Caco-2 (cell line): ENCODE results near the gene TRPV4. TPM values are rescaled to one million over a fixed set of nuclear protein-coding genes. Genes with fewer than 3 reads are reported as not detected.

Experiments
- BruUV-seq: library from RNA; stranded (reverse); fragments of 400-500 nt; replicated peaks from 2 replicates; lab custom pipeline; 2021; lab: Mats Ljungman, UMichigan
- CTCF ChIA-PET: fragments of 300-600 bp; sonication (Branson Sonifier 250); formaldehyde crosslinking; loops from one replicate; lab custom pipeline; 2022; ENCODE audit warnings: antibody characterized with exemption; lab: Charles Lee
- POLR2A ChIA-PET: fragments of 300-600 bp; sonication (Branson Sonifier 250); formaldehyde crosslinking; loops from one replicate; lab custom pipeline; 2022; ENCODE audit warnings: antibody characterized with exemption; lab: Charles Lee
- DNase-seq, 2 experiments: peaks; one replicate each; pipeline versions ENCODE4 v3.0.0 to v3.0.0-alpha.2; 2020 to 2022
- H3K27me3 ChIP-seq: replicated peaks from 2 replicates; pipeline ENCODE4 v1.6.0; 2011; ENCODE audit warnings: low read length; ENCODE audit not compliant: control insufficient read depth, insufficient read depth
- H3K36me3 ChIP-seq: 2 replicates; pipeline ENCODE4 v1.5.1; 2011; ENCODE audit warnings: low read length; ENCODE audit not compliant: control insufficient read depth, insufficient read depth
- H3K4me1 ChIP-seq: fragments of 250-450 bp; sonication (Bioruptor Pico); 2 replicates; pipeline ENCODE4 v1.5.1; 2020; ENCODE audit warnings: mild to moderate bottlenecking
- H3K4me3 ChIP-seq: 2 replicates; pipeline ENCODE4 v1.5.1; 2011; ENCODE audit warnings: low read depth, mild to moderate bottlenecking, control low read depth, low read length
- H3K9me3 ChIP-seq: fragments of 250-450 bp; sonication (Bioruptor Pico); 2 replicates; pipeline ENCODE4 v1.5.1; 2020; ENCODE audit warnings: mild to moderate bottlenecking, moderate library complexity
- H3K27ac Mint-ChIP-seq: one replicate; pipeline ENCODE4 v1.8.0; 2022; ENCODE audit warnings: mixed read lengths; ENCODE audit not compliant: unreplicated experiment
- H3K27me3 Mint-ChIP-seq: one replicate; pipeline ENCODE4 v1.8.0; 2022; ENCODE audit warnings: mixed read lengths; ENCODE audit not compliant: insufficient read depth, unreplicated experiment
- H3K36me3 Mint-ChIP-seq: one replicate; pipeline ENCODE4 v1.8.0; 2022; ENCODE audit warnings: mild to moderate bottlenecking, mixed read lengths; ENCODE audit not compliant: insufficient read depth, unreplicated experiment
- H3K4me1 Mint-ChIP-seq: one replicate; pipeline ENCODE4 v1.8.0; 2022; ENCODE audit warnings: low read depth, mixed read lengths; ENCODE audit not compliant: unreplicated experiment
- H3K4me3 Mint-ChIP-seq: one replicate; pipeline ENCODE4 v1.8.0; 2022; ENCODE audit warnings: mild to moderate bottlenecking, moderate library complexity, mixed read lengths; ENCODE audit not compliant: unreplicated experiment
- H3K9me3 Mint-ChIP-seq: one replicate; pipeline ENCODE4 v1.8.0; 2022; ENCODE audit warnings: mixed read lengths; ENCODE audit not compliant: unreplicated experiment
- intact Hi-C: fragments of 100-400 bp; cut with micrococcal nuclease; formaldehyde crosslinking; loops from one replicate; pipeline ENCODE4 v1.10.0; 2022; ENCODE audit not compliant: unreplicated experiment
- total RNA-seq: library from RNA; stranded (reverse); gene quantifications from 2 replicates; pipeline ENCODE4 v1.2.3, GENCODE V29; 2022
- TF ChIP-seq, protein P1 (sequence below), 2 experiments: fragments of 200-600 bp in 1 of 2; IDR thresholded peaks; 1 replicate in 1 of 2; 2 replicates in 1 of 2; pipeline versions ENCODE4 v1.5.1 to v1.8.0; 2011 to 2022; ENCODE audit warnings: antibody characterized with exemption in 1 of 2, control low read depth in 1 of 2, inconsistent platforms in 1 of 2, low read depth in 1 of 2, low read length in 1 of 2, mild to moderate bottlenecking in 1 of 2, moderate library complexity in 1 of 2; ENCODE audit not compliant: insufficient read depth in 1 of 2, severe bottlenecking in 1 of 2, unreplicated experiment in 1 of 2

TRPV4 gene
- total RNA-seq, 1 experiment from 2014 or later = not detected

DNA sequence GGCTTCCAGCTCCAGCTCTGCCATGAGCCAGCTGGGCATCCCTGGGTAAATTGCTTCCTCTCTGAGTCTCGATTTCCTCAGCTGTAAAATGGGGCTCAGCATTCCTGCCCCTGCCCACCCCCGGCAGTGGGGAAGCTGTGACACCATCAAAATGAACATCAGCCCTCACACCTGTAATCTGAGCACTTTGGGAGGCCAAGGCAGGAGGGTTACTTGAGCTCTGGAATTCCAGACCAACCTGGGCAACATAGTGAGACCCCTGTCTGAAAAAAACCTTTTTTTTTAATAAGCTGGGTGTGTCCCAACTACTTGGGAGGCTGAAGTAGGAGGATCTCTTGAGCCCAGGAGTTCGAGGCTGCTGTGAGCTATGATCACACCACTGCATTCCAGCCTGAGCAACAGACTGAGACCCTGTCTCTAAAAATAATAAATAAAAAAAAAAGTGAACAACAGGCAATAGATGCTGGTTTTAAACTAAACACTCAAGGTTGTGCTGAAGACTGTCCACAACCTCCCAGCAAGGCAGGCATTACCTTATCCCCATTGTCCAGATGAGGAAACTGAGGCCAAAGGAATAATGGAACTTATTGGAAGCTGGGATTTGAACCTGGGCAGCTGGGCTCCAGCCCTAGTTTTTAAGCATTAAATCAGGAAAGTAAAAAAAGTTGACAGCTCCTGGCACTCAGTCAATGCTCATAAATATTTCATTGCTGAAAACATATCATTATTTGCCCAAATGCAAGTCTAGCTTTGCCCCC, 4.3 kb downstream of the TRPV4 start:
- CTCF ChIA-PET = interaction anchor here (1.0 kb wide), 1 partner anchor 18 kb away, joined by 3 read pairs; no protein-coding TSS in a partner anchor

DNA sequence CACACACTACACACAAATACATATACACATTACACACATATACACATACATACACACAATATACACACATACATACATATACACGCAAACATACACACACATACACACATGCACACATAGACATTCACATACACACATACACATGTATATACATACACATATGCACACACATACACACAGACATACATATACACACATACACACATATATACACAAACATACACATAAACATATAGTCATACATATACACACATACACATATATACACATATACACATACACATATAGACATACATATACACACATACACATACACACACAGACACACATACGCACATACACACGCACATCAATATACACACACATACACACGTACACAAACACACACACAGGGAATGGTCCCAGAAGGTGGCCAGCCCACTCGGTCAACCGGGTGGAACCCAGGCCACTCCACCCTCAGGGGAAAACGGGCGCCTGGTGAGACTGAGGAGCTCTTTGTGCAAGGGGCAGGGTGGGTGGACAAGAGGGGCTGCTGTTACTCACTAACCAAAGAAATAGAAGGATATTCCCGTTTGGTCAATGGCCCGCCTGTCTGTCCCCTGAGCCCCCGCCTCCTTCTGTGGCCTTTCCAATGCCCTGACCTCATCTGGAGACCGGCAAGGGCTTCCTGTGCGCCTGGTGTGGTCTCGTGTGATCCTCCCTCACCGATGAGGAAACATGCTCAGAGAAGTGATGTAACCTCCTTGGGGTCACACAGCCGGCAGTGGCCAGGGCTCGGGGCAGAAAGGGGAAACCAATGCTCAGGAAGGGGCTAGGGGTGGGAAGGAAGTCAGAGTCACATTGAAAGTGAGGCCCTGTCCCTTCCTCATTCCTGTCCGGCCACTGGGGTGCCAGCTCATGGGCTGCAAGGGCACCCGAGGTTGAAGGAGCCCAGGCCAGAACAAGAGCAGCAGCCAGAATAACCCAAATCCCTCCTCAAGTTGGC, 5.3 kb downstream of the TRPV4 start:
- H3K27me3 Mint-ChIP-seq = no peaks in the 10 kb centered on the region
- POLR2A ChIA-PET = interaction anchor here (0.6 to 1.0 kb wide), 2 partner anchors 453 to 1267 kb away, joined by 3 read pairs; partner anchors contain the start of gene SART3
- H3K27ac Mint-ChIP-seq = no peak overlapping the region
- Histone ChIP-seq H3K27me3 (no peaks in the 10 kb centered on the region; the same call in 1 of the 2 replicates), H3K4me3 (no peak overlapping the region), H3K4me1 (peaks cover 10% of the 10 kb centered on the region; the same call in 1 of the 2 replicates), H3K36me3 (no peaks in the 10 kb centered on the region), H3K9me3 (no peaks in the 10 kb centered on the region)
- H3K36me3 Mint-ChIP-seq = no peaks in the 10 kb centered on the region
- DNase-seq = no peak
- H3K4me1 Mint-ChIP-seq = no peaks in the 10 kb centered on the region
- intact Hi-C loops = no loop called here
- H3K9me3 Mint-ChIP-seq = no peaks in the 10 kb centered on the region
- TF ChIP-seq, protein P1, sequence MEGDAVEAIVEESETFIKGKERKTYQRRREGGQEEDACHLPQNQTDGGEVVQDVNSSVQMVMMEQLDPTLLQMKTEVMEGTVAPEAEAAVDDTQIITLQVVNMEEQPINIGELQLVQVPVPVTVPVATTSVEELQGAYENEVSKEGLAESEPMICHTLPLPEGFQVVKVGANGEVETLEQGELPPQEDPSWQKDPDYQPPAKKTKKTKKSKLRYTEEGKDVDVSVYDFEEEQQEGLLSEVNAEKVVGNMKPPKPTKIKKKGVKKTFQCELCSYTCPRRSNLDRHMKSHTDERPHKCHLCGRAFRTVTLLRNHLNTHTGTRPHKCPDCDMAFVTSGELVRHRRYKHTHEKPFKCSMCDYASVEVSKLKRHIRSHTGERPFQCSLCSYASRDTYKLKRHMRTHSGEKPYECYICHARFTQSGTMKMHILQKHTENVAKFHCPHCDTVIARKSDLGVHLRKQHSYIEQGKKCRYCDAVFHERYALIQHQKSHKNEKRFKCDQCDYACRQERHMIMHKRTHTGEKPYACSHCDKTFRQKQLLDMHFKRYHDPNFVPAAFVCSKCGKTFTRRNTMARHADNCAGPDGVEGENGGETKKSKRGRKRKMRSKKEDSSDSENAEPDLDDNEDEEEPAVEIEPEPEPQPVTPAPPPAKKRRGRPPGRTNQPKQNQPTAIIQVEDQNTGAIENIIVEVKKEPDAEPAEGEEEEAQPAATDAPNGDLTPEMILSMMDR (IDR thresholded peaks at IDR 0.05; ENCODE audit: insufficient read depth in 1 of 2, low read depth in 1 of 2, low read length in 1 of 2, severe bottlenecking in 1 of 2, unreplicated experiment in 1 of 2) = no peak
- CTCF ChIA-PET = interaction anchor here (0.5 kb wide), 1 partner anchor 10 kb away, joined by 3 read pairs; no protein-coding TSS in a partner anchor
- no peak overlapping the region for H3K4me3 Mint-ChIP-seq
- no TSS peak for BruUV-seq

More for the DNA sequence above, 4.3 kb downstream of the TRPV4 start:
- H3K4me1 ChIP-seq = peaks cover 10% of the 10 kb centered on the region; the same call in 1 of the 2 replicates
- H3K4me3 ChIP-seq = no peak overlapping the region
- no peak for DNase-seq
- POLR2A ChIA-PET = interaction anchor here (0.6 to 1.0 kb wide), 2 partner anchors 451 to 1268 kb away, joined by 3 read pairs; partner anchors contain the start of gene SART3
- H3K36me3 ChIP-seq = no peaks in the 10 kb centered on the region
- Mint-ChIP-seq H3K27me3 (no peaks in the 10 kb centered on the region), H3K9me3 (no peaks in the 10 kb centered on the region), H3K4me1 (no peaks in the 10 kb centered on the region), H3K27ac (no peak overlapping the region), H3K4me3 (no peak overlapping the region), H3K36me3 (no peaks in the 10 kb centered on the region)
- no peaks in the 10 kb centered on the region for H3K9me3 ChIP-seq
- no TSS peak for BruUV-seq
- intact Hi-C loops = no loop called here
- H3K27me3 ChIP-seq = no peaks in the 10 kb centered on the region; the same call in 1 of the 2 replicates
- TF ChIP-seq, protein P1 (IDR thresholded peaks at IDR 0.05; ENCODE audit: insufficient read depth in 1 of 2, low read depth in 1 of 2, low read length in 1 of 2, severe bottlenecking in 1 of 2, unreplicated experiment in 1 of 2) = no peak

DNA sequence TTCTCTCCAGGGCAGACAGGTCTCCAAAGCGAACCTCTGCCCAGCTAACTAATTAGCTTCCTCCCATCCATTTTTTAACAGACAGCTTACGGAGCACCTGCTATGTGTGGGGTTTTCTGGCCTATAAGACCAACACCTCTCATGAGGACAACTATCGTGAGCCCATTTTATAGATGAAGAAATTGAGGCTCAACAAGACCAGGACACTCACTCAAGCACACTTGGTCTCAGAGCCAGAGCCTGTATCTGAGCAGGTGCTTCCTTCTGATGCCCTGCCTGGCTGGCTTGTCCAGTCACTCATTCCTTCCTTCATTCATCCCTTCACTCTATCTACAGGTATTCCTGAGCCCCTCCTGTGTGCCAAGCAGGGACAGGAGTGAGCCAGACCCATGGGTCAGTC, 6.1 kb downstream of the TRPV4 start:
- Mint-ChIP-seq H3K9me3 (no peaks in the 10 kb centered on the region), H3K4me3 (no peak overlapping the region), H3K27me3 (no peaks in the 10 kb centered on the region), H3K36me3 (no peaks in the 10 kb centered on the region), H3K4me1 (no peaks in the 10 kb centered on the region), H3K27ac (no peak overlapping the region)
- ChIA-PET CTCF (no interaction called here), POLR2A (no interaction called here)
- H3K4me3 ChIP-seq = no peak overlapping the region
- no TSS peak for BruUV-seq
- intact Hi-C loops = no loop called here
- no peak for DNase-seq
- H3K4me1 ChIP-seq = peaks cover 13% of the 10 kb centered on the region; the same call in 1 of the 2 replicates
- H3K36me3 ChIP-seq = no peaks in the 10 kb centered on the region
- no peaks in the 10 kb centered on the region for H3K9me3 ChIP-seq
- H3K27me3 ChIP-seq = no peaks in the 10 kb centered on the region; the same call in 1 of the 2 replicates
- TF ChIP-seq, protein P1 (IDR thresholded peaks at IDR 0.05; ENCODE audit: insufficient read depth in 1 of 2, low read depth in 1 of 2, low read length in 1 of 2, severe bottlenecking in 1 of 2, unreplicated experiment in 1 of 2) = no peak
